ENCODE results near the gene MRPS35.

- TF ChIP-seq, protein P1, sequence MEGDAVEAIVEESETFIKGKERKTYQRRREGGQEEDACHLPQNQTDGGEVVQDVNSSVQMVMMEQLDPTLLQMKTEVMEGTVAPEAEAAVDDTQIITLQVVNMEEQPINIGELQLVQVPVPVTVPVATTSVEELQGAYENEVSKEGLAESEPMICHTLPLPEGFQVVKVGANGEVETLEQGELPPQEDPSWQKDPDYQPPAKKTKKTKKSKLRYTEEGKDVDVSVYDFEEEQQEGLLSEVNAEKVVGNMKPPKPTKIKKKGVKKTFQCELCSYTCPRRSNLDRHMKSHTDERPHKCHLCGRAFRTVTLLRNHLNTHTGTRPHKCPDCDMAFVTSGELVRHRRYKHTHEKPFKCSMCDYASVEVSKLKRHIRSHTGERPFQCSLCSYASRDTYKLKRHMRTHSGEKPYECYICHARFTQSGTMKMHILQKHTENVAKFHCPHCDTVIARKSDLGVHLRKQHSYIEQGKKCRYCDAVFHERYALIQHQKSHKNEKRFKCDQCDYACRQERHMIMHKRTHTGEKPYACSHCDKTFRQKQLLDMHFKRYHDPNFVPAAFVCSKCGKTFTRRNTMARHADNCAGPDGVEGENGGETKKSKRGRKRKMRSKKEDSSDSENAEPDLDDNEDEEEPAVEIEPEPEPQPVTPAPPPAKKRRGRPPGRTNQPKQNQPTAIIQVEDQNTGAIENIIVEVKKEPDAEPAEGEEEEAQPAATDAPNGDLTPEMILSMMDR (IDR thresholded peaks at IDR 0.05; ENCODE audit: low read length) = no peak
- TF ChIP-seq EZH2 (IDR thresholded peaks at IDR 0.05; ENCODE audit: borderline replicate concordance, low read length) = no peak
Observed at GRCh38 chr12:27709932-27710591, 570 bp upstream of the MRPS35 start.
